NCI-H187 (cell line): ENCODE measurements around the gene CDH11.

Experiments
- DNase-seq, 2 experiments: peaks; one replicate each; lab custom pipeline; 2025; lab: John Stamatoyannopoulos, UW

CDH11 gene

GRCh38 chr16:64977206-64977920 is 144.5 kb downstream of the CDH11 start:
- no peak for DNase-seq

- no peak for DNase-seq
Measured at GRCh38 chr16:64975821-64976220, 146.0 kb downstream of the CDH11 start.

- no peak for DNase-seq
Measured at GRCh38 chr16:64974381-64974780, 147.5 kb downstream of the CDH11 start.

GRCh38 chr16:64973171-64973570 is 148.7 kb downstream of the CDH11 start:
- no peak for DNase-seq

- DNase-seq = no peak
Measured at GRCh38 chr16:64971171-64971570, 150.7 kb downstream of the CDH11 start.

GRCh38 chr16:64969221-64969620 is 152.6 kb downstream of the CDH11 start:
- no peak for DNase-seq

- no peak for DNase-seq
Measured at GRCh38 chr16:64968539-64968938, 153.3 kb downstream of the CDH11 start.

GRCh38 chr16:64964126-64964540 is 157.7 kb downstream of the CDH11 start:
- DNase-seq = no peak

- DNase-seq = no peak
Measured at GRCh38 chr16:64962786-64963185, 159.1 kb downstream of the CDH11 start.

GRCh38 chr16:64957246-64957645 is 164.6 kb downstream of the CDH11 start:
- no peak for DNase-seq

- no peak for DNase-seq
Measured at GRCh38 chr16:64952177-64952576, 169.7 kb downstream of the CDH11 start.

GRCh38 chr16:64951193-64951592 is 170.7 kb downstream of the CDH11 start:
- DNase-seq = no peak

GRCh38 chr16:64950731-64951130 is 171.1 kb downstream of the CDH11 start:
- DNase-seq = no peak

- no peak for DNase-seq
Measured at GRCh38 chr16:64950262-64950661, 171.6 kb downstream of the CDH11 start.

GRCh38 chr16:64948056-64948455 is 173.8 kb downstream of the CDH11 start:
- no peak for DNase-seq

- DNase-seq = no peak
Measured at GRCh38 chr16:64947651-64948050, 174.2 kb downstream of the CDH11 start.

- DNase-seq = no peak
Measured at GRCh38 chr16:64933885-64934284, 188.0 kb downstream of the CDH11 start.

- no peak for DNase-seq
Measured at GRCh38 chr16:64926476-64926875, 195.4 kb downstream of the CDH11 start.

- no peak for DNase-seq
Measured at GRCh38 chr16:64925166-64925565, 196.7 kb downstream of the CDH11 start.

GRCh38 chr16:64924086-64924485 is 197.8 kb downstream of the CDH11 start:
- no peak for DNase-seq

- DNase-seq = no peak
Measured at GRCh38 chr16:64919929-64920607, 201.8 kb downstream of the CDH11 start.

- DNase-seq = no peak
Measured at GRCh38 chr16:64919141-64919540, 202.7 kb downstream of the CDH11 start.

GRCh38 chr16:64916051-64916450 is 205.8 kb downstream of the CDH11 start:
- DNase-seq = no peak

- no peak for DNase-seq
Measured at GRCh38 chr16:64910356-64910755, 211.5 kb downstream of the CDH11 start.
